GM12878 (cell line): ENCODE data around the gene TSPAN10. TPM values are rescaled to one million over a fixed set of nuclear protein-coding genes. Genes with fewer than 3 reads are reported as not detected.

Experiments
- ATAC-seq: fragments of 200-7000 bp; cut with Tn5 transposase; 3 replicates; pipeline ENCODE4 v1.9.1; 2020; ENCODE audit warnings: mild to moderate bottlenecking, moderate library complexity
- BruUV-seq: library from RNA; stranded (reverse); fragments of 400-500 nt; replicated peaks from 2 replicates; lab custom pipeline; 2021; lab: Mats Ljungman, UMichigan
- CTCF ChIA-PET: fragments of 300-600 bp; sonication (Branson Sonifier 250); formaldehyde crosslinking; extraction: SDS; loops from one replicate; lab custom pipeline; 2021; ENCODE audit warnings: inconsistent platforms; lab: Yijun Ruan, JAX
- POLR2A ChIA-PET: fragments of 350-600 bp; formaldehyde crosslinking; extraction: SDS; loops from one replicate; lab custom pipeline; 2021; ENCODE audit warnings: inconsistent platforms; lab: Charles Lee
- RAD21 ChIA-PET: fragments of 300-600 bp; sonication (Branson Sonifier 250); formaldehyde crosslinking; loops from one replicate; lab custom pipeline; 2023; ENCODE audit warnings: antibody characterized with exemption; ENCODE audit not compliant: unreplicated experiment; lab: Charles Lee
- SMC1A ChIA-PET: fragments of 300-600 bp; sonication (Branson Sonifier 250); formaldehyde crosslinking; loops from one replicate; lab custom pipeline; 2023; ENCODE audit not compliant: unreplicated experiment, uncharacterized antibody; lab: Charles Lee
- DNase-seq: peaks from one replicate; pipeline ENCODE4 v3.0.0-alpha.2; 2011; ENCODE audit warnings: low read depth, low spot score
- FAIRE-seq: peaks from 3 replicates; lab custom pipeline; 2011; peaks lifted over from hg19 to GRCh38; lab: Jason Lieb, UNC
- H2AFZ ChIP-seq: 2 replicates; pipeline ENCODE4 v1.6.0; 2011; ENCODE audit warnings: low read depth, low read length, control low read depth; ENCODE audit not compliant: control insufficient read depth
- H3K27ac ChIP-seq: 2 replicates; pipeline ENCODE4 v1.5.1; 2011; ENCODE audit warnings: control low read depth; ENCODE audit not compliant: control insufficient read depth, insufficient read depth
- H3K27me3 ChIP-seq, 2 experiments: replicated peaks in 1 of 2; 2 replicates each; pipeline versions ENCODE4 v1.6.0 to v1.6.1; 2011; ENCODE audit warnings: low read length in 1 of 2; ENCODE audit not compliant: control insufficient read depth in 2 of 2, insufficient read depth in 2 of 2
- H3K36me3 ChIP-seq, 2 experiments: 2 replicates each; pipeline ENCODE4 v1.5.1; 2011; ENCODE audit warnings: low read length in 1 of 2; ENCODE audit not compliant: control insufficient read depth in 2 of 2, insufficient read depth in 2 of 2
- H3K4me1 ChIP-seq: 2 replicates; pipeline ENCODE4 v1.6.1; 2011; ENCODE audit warnings: mild to moderate bottlenecking, low read length, moderate library complexity, mixed read lengths; ENCODE audit not compliant: control insufficient read depth, insufficient read depth
- H3K4me2 ChIP-seq: 2 replicates; pipeline ENCODE4 v1.6.0; 2011; ENCODE audit warnings: control low read depth; ENCODE audit not compliant: control insufficient read depth, insufficient read depth
- H3K4me3 ChIP-seq: fragments of 200-600 bp; sonication (generic); 2 replicates; pipeline ENCODE4 v1.5.1; 2016
- H3K79me2 ChIP-seq: 2 replicates; pipeline ENCODE4 v1.6.0; 2011; ENCODE audit warnings: low read length; ENCODE audit not compliant: control insufficient read depth, insufficient read depth
- H3K9ac ChIP-seq: 2 replicates; pipeline ENCODE4 v1.8.0; 2011; ENCODE audit warnings: low read length, control low read depth, mixed read lengths; ENCODE audit not compliant: control insufficient read depth, insufficient read depth
- H3K9me3 ChIP-seq: replicated peaks from 3 replicates; pipeline ENCODE4 v1.5.1; 2011; ENCODE audit warnings: mild to moderate bottlenecking, low read length; ENCODE audit not compliant: control insufficient read depth, insufficient read depth
- H4K20me1 ChIP-seq: 2 replicates; pipeline ENCODE4 v1.6.0; 2011; ENCODE audit not compliant: control insufficient read depth, insufficient read depth
- ASH2L ChIP-seq: fragments of 300-600, 200-600 bp; sonication (generic); IDR thresholded peaks from 2 replicates; pipeline ENCODE4 v1.6.1; 2017; ENCODE audit warnings: low read depth, mild to moderate bottlenecking, borderline replicate concordance
- BACH1 ChIP-seq: fragments of 450-650 bp; IDR thresholded peaks from 2 replicates; pipeline ENCODE4 v1.6.1; 2017; ENCODE audit warnings: mild to moderate bottlenecking, borderline replicate concordance
- CREB1 ChIP-seq: IDR thresholded peaks from 2 replicates; pipeline ENCODE4 v1.6.1; 2012; ENCODE audit warnings: low read depth, mild to moderate bottlenecking, inconsistent platforms
- DPF2 ChIP-seq: fragments of 450-650 bp; IDR thresholded peaks from 2 replicates; pipeline ENCODE4 v1.6.1; 2017; ENCODE audit warnings: mild to moderate bottlenecking
- EGR1 ChIP-seq, 2 experiments: IDR thresholded peaks; 1 replicate in 1 of 2; 2 replicates in 1 of 2; pipeline ENCODE4 v1.6.1; 2011 to 2012; ENCODE audit warnings: low read depth in 2 of 2, low read length in 2 of 2, borderline replicate concordance in 1 of 2, mild to moderate bottlenecking in 1 of 2, moderate library complexity in 1 of 2
- GABPA ChIP-seq: IDR thresholded peaks from 2 replicates; pipeline ENCODE4 v1.6.1; 2014; ENCODE audit warnings: antibody characterized with exemption, low read depth, mild to moderate bottlenecking, inconsistent platforms
- JUND ChIP-seq: IDR thresholded peaks from 2 replicates; pipeline ENCODE4 v1.6.1; 2012; ENCODE audit warnings: low read depth, mild to moderate bottlenecking, low read length, improper control_type of control experiment, moderate library complexity
- LARP7 ChIP-seq: fragments of 450-650 bp; IDR thresholded peaks from 2 replicates; pipeline ENCODE4 v1.6.1; 2017; ENCODE audit warnings: mild to moderate bottlenecking
- RB1 ChIP-seq: fragments of 450-650 bp; formaldehyde crosslinking; IDR thresholded peaks from 2 replicates; pipeline ENCODE4 v1.6.1; 2017; ENCODE audit warnings: mild to moderate bottlenecking, borderline replicate concordance
- SPI1 ChIP-seq: IDR thresholded peaks from 2 replicates; pipeline ENCODE4 v1.6.1; 2011; ENCODE audit warnings: low read depth, mild to moderate bottlenecking, low read length, moderate library complexity, borderline replicate concordance; ENCODE audit not compliant: insufficient read depth
- WGBS: methylation state at CpG from one replicate; pipeline ENCODE4 v1.1.6; 2016; ENCODE audit warnings: low lambda C conversion rate; ENCODE audit not compliant: insufficient replicate concordance, insufficient coverage; ENCODE audit errors: missing lambda C conversion rate; 5-methylcytosine and 5-hydroxymethylcytosine counted together
- in situ Hi-C: fragments of 300-500 bp; cut with MboI; formaldehyde crosslinking; loops from 9 replicates; pipeline ENCODE4 v1.14.3; 2018; ENCODE audit warnings: mixed read lengths
- intact Hi-C: fragments of 100-400 bp; cut with micrococcal nuclease; formaldehyde crosslinking; loops from one replicate; pipeline ENCODE4 v1.14.2; 2022; ENCODE audit not compliant: unreplicated experiment
- polyA plus RNA-seq, 11 experiments: library from polyadenylated mRNA; depleted of rRNA in 4 of 11; unstranded in 6 of 11; stranded (reverse) in 5 of 11; fragments of >200 nt; fragmentation: Nextera tagmentation in 4 of 11; fragmentation: Illumina TruSeq in 1 of 11; extraction: Ambion mirVana in 4 of 11; extraction: Trizol in 1 of 11; gene quantifications; 1 replicate in 1 of 11; 2 replicates in 10 of 11; pipeline versions ENCODE4 v1.2.1 to v1.2.3, GENCODE V29; 2011 to 2016; ENCODE audit warnings: inconsistent platforms in 2 of 11, missing spikeins in 2 of 11, low read depth in 1 of 11
- total RNA-seq, 4 experiments: library from RNA; depleted of rRNA in 3 of 4; stranded (reverse); fragments of >200 nt in 3 of 4; fragmentation: Illumina TruSeq in 1 of 4; extraction: Trizol in 1 of 4; gene quantifications; 2 replicates each; pipeline versions ENCODE4 v1.2.1 to v1.2.3, GENCODE V29; 2013 to 2021
- TF ChIP-seq, protein P1 (sequence below): fragments of 450-650 bp; conservative IDR thresholded peaks from 2 replicates; pipeline ENCODE4 v1.6.1; 2017; ENCODE audit warnings: mild to moderate bottlenecking, moderate library complexity

Gene TSPAN10
- total and polyA plus RNA-seq, 10 of the 15 experiments (the other 5 are each of a cell fraction or from before 2014, with no cell fraction given), result 0.13 to 0.82 (median 0.43) TPM

DNA sequence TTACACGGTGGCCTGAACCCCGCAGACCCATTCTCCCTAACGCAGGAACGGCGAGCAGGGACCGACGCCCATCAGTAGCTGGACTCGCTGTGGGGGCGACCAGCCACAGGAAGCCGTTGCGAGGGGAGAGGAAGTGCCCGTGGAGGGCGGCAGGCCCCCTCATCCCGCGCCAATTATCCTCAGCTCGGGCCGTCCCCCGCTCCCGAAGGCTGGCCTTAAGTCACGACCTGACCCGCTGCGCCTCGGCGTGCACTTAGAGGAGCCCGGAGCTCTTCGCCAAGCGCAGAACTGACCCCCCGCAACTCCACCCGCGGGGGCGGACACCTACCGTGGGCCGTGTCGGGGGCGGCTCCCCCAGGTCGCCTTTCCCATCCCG is 46.2 kb downstream of the TSPAN10 start:
- H3K4me2 ChIP-seq, result peak overlapping the region; percentile 72
- no peaks in the 10 kb centered on the region for H3K27me3 ChIP-seq
- intact Hi-C loops (loop anchor here (2.0 kb wide), 1 partner anchor 20 kb away; the partner anchor contains the start of gene MRPL12), in situ Hi-C loops (no loop called here)
- no TSS peak for BruUV-seq
- no peak for DNase-seq
- ChIA-PET POLR2A (interaction anchor here (0.5 to 4.0 kb wide), 8 partner anchors 16 to 132 kb away, joined by 3 to 32 read pairs (median 3); partner anchors contain the start of genes CCDC137 and MRPL12), RAD21 (interaction anchor here (0.7 to 1.9 kb wide), 6 partner anchors 17 to 244 kb away, joined by 3 to 6 read pairs (median 4); partner anchors contain the start of gene MRPL12), SMC1A (interaction anchor here (1.1 kb wide), 1 partner anchor 30 kb away, joined by 3 read pairs; no protein-coding TSS in a partner anchor)
- FAIRE-seq, result no peak
- H3K9me3 ChIP-seq, result no peaks in the 10 kb centered on the region
- H3K4me1 ChIP-seq, result peaks cover 11% of the 10 kb centered on the region
- peaks cover 38% of the 10 kb centered on the region for H3K79me2 ChIP-seq
- peaks cover 8% of the 10 kb centered on the region; the same call in 1 of the 2 replicates for H4K20me1 ChIP-seq
- peak overlapping the region; percentile 75 for H3K4me3 ChIP-seq
- WGBS, result under 1% methylated on average over 31 of the region's 37 CpGs
- TF ChIP-seq LARP7 (peak; percentile 67; the same call in 1 of the 2 replicates), EGR1 (IDR thresholded peaks at IDR 0.05; ENCODE audit: borderline replicate concordance in 1 of 2, low read depth in 2 of 2, low read length in 2 of 2) (peak in 1 of 2 experiments; percentile 62; a peak in 1 of 3 replicates), CREB1 (no peak), JUND (no peak), SPI1 (peak; percentile 54; the same call in 1 of the 2 replicates), RB1 (no peak), GABPA (0 out of 2 replicates have a peak, but pooled peaks have one; percentile 17), ASH2L (no peak), BACH1 (no peak), DPF2 (peak; percentile 30)
- TF ChIP-seq, protein P1, sequence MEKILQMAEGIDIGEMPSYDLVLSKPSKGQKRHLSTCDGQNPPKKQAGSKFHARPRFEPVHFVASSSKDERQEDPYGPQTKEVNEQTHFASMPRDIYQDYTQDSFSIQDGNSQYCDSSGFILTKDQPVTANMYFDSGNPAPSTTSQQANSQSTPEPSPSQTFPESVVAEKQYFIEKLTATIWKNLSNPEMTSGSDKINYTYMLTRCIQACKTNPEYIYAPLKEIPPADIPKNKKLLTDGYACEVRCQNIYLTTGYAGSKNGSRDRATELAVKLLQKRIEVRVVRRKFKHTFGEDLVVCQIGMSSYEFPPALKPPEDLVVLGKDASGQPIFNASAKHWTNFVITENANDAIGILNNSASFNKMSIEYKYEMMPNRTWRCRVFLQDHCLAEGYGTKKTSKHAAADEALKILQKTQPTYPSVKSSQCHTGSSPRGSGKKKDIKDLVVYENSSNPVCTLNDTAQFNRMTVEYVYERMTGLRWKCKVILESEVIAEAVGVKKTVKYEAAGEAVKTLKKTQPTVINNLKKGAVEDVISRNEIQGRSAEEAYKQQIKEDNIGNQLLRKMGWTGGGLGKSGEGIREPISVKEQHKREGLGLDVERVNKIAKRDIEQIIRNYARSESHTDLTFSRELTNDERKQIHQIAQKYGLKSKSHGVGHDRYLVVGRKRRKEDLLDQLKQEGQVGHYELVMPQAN, result peak; percentile 52; the same call in 1 of the 2 replicates
- TF ChIP-seq, all 136 proteins: peak for 6
- Histone ChIP-seq H2AFZ (peak overlapping the region; percentile 8), H3K36me3 (peaks cover 0 to 10% of the 10 kb centered on the region in 2 experiments; a peak in 3 of 4 replicates), H3K27ac (peak overlapping the region; percentile 36; the same call in 1 of the 2 replicates), H3K9ac (peak overlapping the region; percentile 74)
- ATAC-seq, result peak; percentile 38
- CTCF ChIA-PET, result interaction anchor here (0.8 to 1.5 kb wide), 6 partner anchors 8 to 151 kb away, joined by 3 to 5 read pairs (median 4); no protein-coding TSS in a partner anchor
